ENCODE data around the gene CCRL2.
A peak's percentile ranks its signal among the peaks of the same experiment; 100 is the strongest.

The CCRL2 gene

GRCh38 chr3:46406788-46407611, at the start of gene CCRL2, which contains the start of gene CCR5AS:
Gene CCRL2 (plus strand): TSS chr3:46407259. CDS start chr3:46408080, 821 bp downstream.
Gene CCR5AS (minus strand): TSS chr3:46407066.
- no peak for DNase-seq (ENCODE audit: low read depth)

GRCh38 chr3:46358466-46358865, 48.6 kb upstream of the CCRL2 start:
- DNase-seq (ENCODE audit: low read depth), result no peak

- DNase-seq (ENCODE audit: low read depth), result no peak
These were observed 47.1 kb upstream of the CCRL2 start for GRCh38 chr3:46359733-46360493.

GRCh38 chr3:46360907-46361306, 46.2 kb upstream of the CCRL2 start:
- DNase-seq (ENCODE audit: low read depth), result no peak

- no peak for DNase-seq (ENCODE audit: low read depth)
These were observed 45.4 kb upstream of the CCRL2 start for GRCh38 chr3:46361408-46362283.

- no peak for DNase-seq (ENCODE audit: low read depth)
These were observed 42.0 kb upstream of the CCRL2 start for GRCh38 chr3:46365041-46365440.

GRCh38 chr3:46365737-46366524, 41.1 kb upstream of the CCRL2 start:
- no peak for DNase-seq (ENCODE audit: low read depth)

- DNase-seq (ENCODE audit: low read depth), result no peak
These were observed 39.2 kb upstream of the CCRL2 start for GRCh38 chr3:46367811-46368210.

- DNase-seq (ENCODE audit: low read depth), result peak; percentile 48
These were observed 38.5 kb upstream of the CCRL2 start for GRCh38 chr3:46368569-46368968.

- no peak for DNase-seq (ENCODE audit: low read depth)
These were observed 37.9 kb upstream of the CCRL2 start for GRCh38 chr3:46369151-46369550.

- no peak for DNase-seq (ENCODE audit: low read depth)
These were observed 37.4 kb upstream of the CCRL2 start for GRCh38 chr3:46369675-46370132.

GRCh38 chr3:46370839-46371518, 36.1 kb upstream of the CCRL2 start, which contains the start of gene CCR5:
Gene CCR5 (plus strand): TSS chr3:46370946. CDS start chr3:46372903, 1,957 bp downstream.
- DNase-seq (ENCODE audit: low read depth), result no peak

- no peak for DNase-seq (ENCODE audit: low read depth)
These were observed 35.3 kb upstream of the CCRL2 start for GRCh38 chr3:46371519-46372340.

- DNase-seq (ENCODE audit: low read depth), result no peak
These were observed 34.3 kb upstream of the CCRL2 start for GRCh38 chr3:46372492-46373359.

GRCh38 chr3:46374755-46375154, 32.3 kb upstream of the CCRL2 start:
- no peak for DNase-seq (ENCODE audit: low read depth)

- DNase-seq (ENCODE audit: low read depth), result no peak
These were observed 31.8 kb upstream of the CCRL2 start for GRCh38 chr3:46375218-46375617.

- no peak for DNase-seq (ENCODE audit: low read depth)
These were observed 31.2 kb upstream of the CCRL2 start for GRCh38 chr3:46375814-46376213.

GRCh38 chr3:46378426-46378942, 28.6 kb upstream of the CCRL2 start:
- DNase-seq (ENCODE audit: low read depth), result peak; percentile 28
